GM12892 (cell line): ENCODE results near the gene GALNT18.

ENCODE experiments used
- DNase-seq: peaks from one replicate; pipeline ENCODE4 v3.0.0; 2011; ENCODE audit not compliant: insufficient read length
- FAIRE-seq: peaks from 2 replicates; lab custom pipeline; 2011; peaks lifted over from hg19 to GRCh38; lab: Jason Lieb, UNC
- POLR2A ChIP-seq: IDR thresholded peaks from 2 replicates; pipeline ENCODE4 v1.6.1; 2011; ENCODE audit warnings: low read depth, low read length, control low read depth
- POLR2AphosphoS5 ChIP-seq: IDR thresholded peaks from 2 replicates; pipeline ENCODE4 v1.6.1; 2011; ENCODE audit warnings: low read depth, low read length, control low read depth
- TAF1 ChIP-seq: IDR thresholded peaks from 2 replicates; pipeline ENCODE4 v1.6.1; 2011; ENCODE audit warnings: low read depth, mild to moderate bottlenecking, control low read depth, low read length, borderline replicate concordance

GALNT18 gene

GRCh38 chr11:11535611-11536010 is 86.2 kb downstream of the GALNT18 start:
- FAIRE-seq (no peak), DNase-seq (no peak)
- TF ChIP-seq TAF1: no peak
- no peak for TF ChIP-seq POLR2AphosphoS5
- TF ChIP-seq POLR2A: no peak

DNA sequence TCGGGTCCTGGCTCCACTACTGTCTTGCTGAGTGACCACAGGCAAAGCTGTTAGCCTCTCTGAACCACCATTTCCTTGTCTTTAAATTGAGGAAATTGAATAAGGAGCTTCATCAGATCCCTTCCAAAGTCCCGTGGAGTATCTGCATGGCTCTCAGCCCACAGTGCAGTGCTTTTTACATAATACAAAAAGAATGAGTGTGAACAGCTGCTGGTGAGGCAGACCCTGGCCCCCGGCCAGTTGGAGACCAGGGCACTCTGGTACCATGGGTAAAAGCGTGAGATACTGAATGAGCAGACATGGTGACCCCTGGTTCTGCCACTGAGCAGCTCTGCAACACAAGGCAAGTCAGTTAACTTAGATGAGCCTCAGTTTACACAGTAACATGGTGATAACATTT is 86.8 kb downstream of the GALNT18 start:
- FAIRE-seq (no peak), DNase-seq (no peak)
- no peak for TF ChIP-seq POLR2AphosphoS5
- TF ChIP-seq POLR2A: no peak
- no peak for TF ChIP-seq TAF1

DNA sequence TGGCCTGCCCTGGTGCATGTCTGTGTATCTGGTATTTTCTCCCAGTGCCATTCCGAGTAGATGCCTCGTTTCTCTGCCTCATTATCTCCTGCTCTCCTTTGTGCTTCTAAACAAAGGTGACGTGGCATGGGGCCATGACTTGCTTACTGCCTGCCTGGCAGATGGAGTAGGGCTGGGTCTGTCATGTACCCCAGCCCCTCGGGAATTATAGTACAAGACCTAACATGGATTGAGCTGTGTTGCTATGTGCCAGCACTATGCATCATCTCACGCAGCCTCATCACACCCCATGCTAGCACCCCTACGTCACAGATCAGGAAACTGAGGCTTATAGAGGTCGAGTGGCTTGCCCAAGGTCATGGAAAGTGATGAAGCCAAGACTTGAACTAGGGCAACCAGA is 88.1 kb downstream of the GALNT18 start:
- DNase-seq (no peak), FAIRE-seq (no peak)
- no peak for TF ChIP-seq TAF1
- no peak for TF ChIP-seq POLR2AphosphoS5
- TF ChIP-seq POLR2A: no peak

GRCh38 chr11:11533057-11533456 is 88.7 kb downstream of the GALNT18 start:
- TF ChIP-seq POLR2AphosphoS5 (no peak), TAF1 (no peak), POLR2A (no peak)
- no peak for FAIRE-seq
- DNase-seq: no peak

GRCh38 chr11:11532574-11532973 is 89.2 kb downstream of the GALNT18 start:
- no peak for FAIRE-seq
- DNase-seq: no peak
- no peak for TF ChIP-seq POLR2A
- TF ChIP-seq TAF1: no peak
- no peak for TF ChIP-seq POLR2AphosphoS5

DNA sequence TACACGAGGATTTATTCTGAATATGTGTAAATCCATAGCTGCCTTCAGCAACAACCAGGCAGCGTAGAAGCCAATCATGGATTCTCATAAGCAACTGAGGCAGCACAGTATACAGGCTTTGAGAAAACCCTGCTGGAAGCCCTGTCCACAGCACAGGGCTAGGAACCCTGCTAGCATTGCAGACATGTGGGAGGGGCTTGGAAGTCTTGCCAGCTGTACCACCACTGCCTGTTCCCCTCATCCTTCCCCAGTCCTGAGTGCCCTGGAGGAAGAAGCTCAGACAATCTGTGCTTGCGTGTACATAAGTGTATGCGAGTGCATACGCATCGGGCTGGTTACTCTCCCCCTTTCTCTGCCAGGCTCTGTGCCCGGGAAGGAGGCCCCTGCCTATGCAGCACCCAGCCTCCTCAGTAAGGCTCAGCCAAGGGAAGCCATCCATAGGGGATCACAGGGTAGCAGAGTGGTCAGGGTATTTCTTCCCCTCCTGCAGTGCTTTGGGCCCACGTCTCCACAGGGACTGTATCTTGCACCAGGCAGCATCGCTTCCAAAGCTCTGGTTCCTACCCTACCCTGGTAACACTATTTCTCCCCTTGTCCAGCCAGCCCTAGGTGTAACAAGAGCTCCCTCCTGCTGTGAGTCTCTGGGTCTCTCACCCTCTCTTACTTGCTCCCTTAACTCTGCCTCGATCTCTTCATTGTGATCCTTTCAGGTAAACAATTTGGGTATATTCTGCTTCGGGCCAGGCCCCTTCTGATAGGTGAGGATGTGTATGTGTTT is 90.5 kb downstream of the GALNT18 start:
- FAIRE-seq (no peak), DNase-seq (no peak)
- TF ChIP-seq POLR2AphosphoS5 (no peak), TAF1 (no peak), POLR2A (no peak)

GRCh38 chr11:11528986-11529385 is 92.8 kb downstream of the GALNT18 start:
- FAIRE-seq: no peak
- DNase-seq: no peak
- no peak for TF ChIP-seq POLR2AphosphoS5
- no peak for TF ChIP-seq POLR2A
- TF ChIP-seq TAF1: no peak

DNA sequence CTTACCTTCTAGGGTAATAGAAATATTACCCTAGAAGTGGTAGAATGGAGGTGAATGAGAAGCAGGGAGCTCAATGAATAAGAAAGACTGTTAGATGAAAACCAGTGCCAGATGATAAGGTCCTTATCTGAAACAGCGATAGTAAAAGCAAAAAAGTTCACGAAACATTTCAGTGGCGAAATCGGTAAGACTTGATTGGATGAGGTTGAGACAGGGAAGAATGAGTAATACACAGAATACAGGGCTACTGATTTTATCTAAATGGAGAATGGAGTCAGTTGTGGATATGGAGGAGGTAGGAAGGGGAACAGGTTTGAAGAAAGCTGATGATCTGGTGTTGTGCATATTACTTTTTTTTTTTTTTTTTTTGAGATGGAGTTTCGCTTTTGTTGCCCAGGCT is 96.5 kb downstream of the GALNT18 start:
- FAIRE-seq (no peak), DNase-seq (no peak)
- TF ChIP-seq POLR2A: no peak
- TF ChIP-seq POLR2AphosphoS5: no peak
- no peak for TF ChIP-seq TAF1

DNA sequence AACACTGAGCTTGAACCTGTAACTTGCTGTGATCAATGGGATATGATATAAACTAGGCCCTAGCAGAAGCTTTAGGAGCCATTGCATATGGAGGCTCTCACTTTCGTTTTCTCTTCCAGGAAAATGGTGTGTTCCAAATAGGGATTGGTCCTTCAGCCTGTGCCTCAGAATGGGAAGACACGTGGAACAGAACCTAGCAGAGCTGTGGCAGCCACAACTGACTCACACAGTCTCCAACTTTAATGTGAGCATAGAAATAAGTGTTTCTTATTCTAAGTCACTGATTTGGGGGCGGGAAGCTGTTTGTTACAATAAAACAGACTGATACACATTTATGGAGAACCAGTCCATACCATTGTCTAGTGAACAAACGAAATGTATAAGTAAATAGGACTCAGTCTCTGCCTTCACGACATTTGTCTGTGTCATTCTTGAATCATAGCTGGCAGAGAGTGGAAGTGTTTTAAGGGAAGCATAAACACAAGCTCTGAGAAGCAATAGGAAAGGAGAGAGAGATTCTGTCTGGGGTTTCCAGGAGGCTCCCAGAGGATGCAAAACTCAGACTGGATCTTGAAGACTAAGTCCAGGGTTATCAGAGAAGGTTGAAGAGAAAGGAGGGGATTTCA is 97.3 kb downstream of the GALNT18 start:
- FAIRE-seq (no peak), DNase-seq (no peak)
- no peak for TF ChIP-seq TAF1
- no peak for TF ChIP-seq POLR2AphosphoS5
- no peak for TF ChIP-seq POLR2A

DNA sequence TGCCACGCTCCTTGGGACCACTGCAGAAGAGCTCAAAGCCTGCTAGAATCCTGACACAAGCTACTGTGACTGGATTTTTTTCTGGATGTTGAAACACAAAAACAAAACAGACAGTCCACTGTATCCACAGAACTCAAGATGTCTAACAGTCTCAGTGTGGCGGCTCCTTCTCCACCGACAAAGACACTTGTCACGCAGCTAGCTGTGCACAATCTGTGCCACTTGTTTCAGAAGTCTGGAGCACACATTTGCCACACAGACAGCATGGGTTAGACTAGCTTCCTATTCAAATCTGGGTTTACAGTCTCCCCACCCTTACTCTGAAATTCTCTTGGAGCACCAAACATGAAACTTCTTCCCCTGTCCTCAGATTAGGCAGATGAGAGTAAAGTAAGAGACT is 99.2 kb downstream of the GALNT18 start:
- TF ChIP-seq TAF1 (no peak), POLR2A (no peak), POLR2AphosphoS5 (no peak)
- DNase-seq: no peak
- FAIRE-seq: no peak

- DNase-seq (no peak), FAIRE-seq (no peak)
- TF ChIP-seq TAF1 (no peak), POLR2AphosphoS5 (no peak), POLR2A (no peak)
Measured at GRCh38 chr11:11521306-11522002, 100.4 kb downstream of the GALNT18 start.
